Central memory CD8-positive, alpha-beta T cell (primary cell): ENCODE data around the gene PCBP4.
A peak's percentile ranks its signal among the peaks of the same experiment; 100 is the strongest.

Experiments
- ATAC-seq: fragments of 150-1000 bp; cut with Tn5 transposase; replicated peaks from 2 replicates; pipeline ENCODE4 v1.10.0; 2022; ENCODE audit warnings: mild to moderate bottlenecking, moderate FRiP score, moderate number of reproducible peaks; ENCODE audit not compliant: poor library complexity, severe bottlenecking; ENCODE audit errors: extremely low read depth
- DNase-seq, 2 donors: peaks; one replicate each; pipeline ENCODE4 v3.0.0; 2021; ENCODE audit warnings: low spot score in 2 of 2
- H3K27ac Mint-ChIP-seq: one replicate; pipeline ENCODE4 v1.8.0; 2022; ENCODE audit warnings: low read depth, mild to moderate bottlenecking, moderate library complexity, mixed read lengths
- H3K27me3 Mint-ChIP-seq: one replicate; pipeline ENCODE4 v1.8.0; 2022; ENCODE audit warnings: mixed read lengths
- H3K36me3 Mint-ChIP-seq: one replicate; pipeline ENCODE4 v1.8.0; 2022; ENCODE audit warnings: mild to moderate bottlenecking, moderate library complexity, mixed read lengths; ENCODE audit not compliant: insufficient read depth
- H3K4me1 Mint-ChIP-seq: one replicate; pipeline ENCODE4 v1.8.0; 2022; ENCODE audit warnings: mixed read lengths
- H3K4me3 Mint-ChIP-seq: one replicate; pipeline ENCODE4 v1.8.0; 2022; ENCODE audit warnings: mild to moderate bottlenecking, moderate library complexity, mixed read lengths
- H3K9me3 Mint-ChIP-seq: one replicate; pipeline ENCODE4 v1.8.0; 2022; ENCODE audit warnings: mixed read lengths

PCBP4 gene

DNA sequence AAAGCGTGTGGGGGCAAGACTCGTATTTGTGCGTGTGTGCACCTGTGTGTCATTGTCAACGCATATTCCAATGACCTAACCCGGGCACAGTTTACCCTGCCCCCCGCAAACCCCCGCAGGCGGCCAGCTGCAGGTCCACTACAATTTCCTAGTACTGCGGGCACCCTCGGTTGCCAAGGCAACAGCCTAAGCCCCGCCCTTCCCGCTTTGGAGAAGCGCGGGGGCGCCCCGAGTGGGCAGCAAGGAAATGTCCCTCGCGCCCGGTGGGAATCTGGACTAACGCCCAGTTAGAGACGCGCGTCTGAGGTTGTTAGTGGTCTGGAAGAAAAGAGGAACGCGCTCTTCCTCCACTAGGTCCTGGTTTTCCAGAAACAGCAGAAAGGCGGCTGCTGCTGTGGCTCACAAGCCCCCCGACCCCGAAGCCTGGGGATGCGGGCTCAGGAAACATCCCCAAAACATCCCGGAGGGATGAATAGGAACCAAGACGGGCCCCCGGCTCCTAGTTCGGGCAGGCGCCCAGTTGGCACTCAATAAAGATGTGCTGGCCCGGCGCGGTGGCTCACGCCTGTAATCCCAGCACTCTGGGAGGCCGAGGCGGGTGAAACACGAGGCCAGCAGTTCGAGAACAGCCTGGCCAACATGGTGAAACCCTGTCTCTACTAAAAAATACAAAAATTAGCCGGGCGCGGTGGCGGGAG is 8.7 kb upstream of the PCBP4 start:
- ATAC-seq (no peak), DNase-seq (no peak)
- Mint-ChIP-seq H3K9me3 (no peaks in the 10 kb centered on the region), H3K27ac (peak overlapping the region; percentile 78), H3K4me1 (peaks cover 36% of the 10 kb centered on the region), H3K27me3 (no peaks in the 10 kb centered on the region), H3K36me3 (peaks cover 18% of the 10 kb centered on the region), H3K4me3 (peak overlapping the region; percentile 84)

DNA sequence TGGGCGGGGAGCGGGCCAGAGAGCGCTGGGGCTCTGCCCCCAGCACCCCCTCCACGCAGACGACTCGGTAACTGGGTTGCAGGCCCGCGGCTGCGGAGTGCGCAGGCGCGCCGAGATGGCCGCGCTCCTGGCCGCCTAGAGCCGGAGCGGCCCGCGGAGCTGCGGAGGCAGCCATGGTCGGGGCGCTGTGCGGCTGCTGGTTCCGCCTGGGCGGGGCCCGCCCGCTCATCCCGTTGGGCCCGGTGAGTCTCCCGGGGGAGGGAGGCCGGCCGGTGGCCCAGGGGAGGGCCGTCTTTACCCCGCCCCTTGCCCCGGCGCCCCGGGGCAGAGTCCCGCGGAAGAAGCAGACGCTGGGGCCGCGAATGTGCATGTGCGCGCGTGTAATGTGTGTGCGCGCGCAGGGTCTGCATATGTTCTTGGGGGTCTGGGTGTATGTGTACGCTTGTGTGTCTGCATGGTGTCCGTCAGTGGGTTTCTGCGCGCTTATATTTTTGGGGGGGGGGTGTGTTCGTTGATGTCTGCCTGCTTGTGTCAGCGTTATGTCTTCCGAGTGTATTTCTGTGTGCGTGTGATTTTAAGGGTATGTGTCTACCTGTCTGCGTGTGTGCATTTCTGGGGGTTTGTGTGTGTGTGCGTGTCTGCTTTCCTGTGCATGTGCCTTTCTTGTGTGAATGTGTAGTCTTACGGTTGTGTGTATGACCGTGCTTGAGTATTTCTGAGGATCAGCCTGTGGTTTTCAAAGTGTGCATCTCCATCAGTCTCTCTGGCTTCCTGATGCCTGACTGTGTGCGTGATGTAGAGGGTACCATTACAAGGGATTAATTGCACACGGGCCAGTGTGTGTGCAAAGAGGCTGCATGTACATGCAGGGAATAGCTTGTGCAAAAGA is 8.0 kb upstream of the PCBP4 start, which contains the start of gene ABHD14A:
ABHD14A (plus strand) TSS at position 102 of the 889 bp plus-strand sequence; CDS start at position 174, 72 bp downstream.
- Mint-ChIP-seq H3K4me1 (peaks cover 37% of the 10 kb centered on the region), H3K4me3 (peak within 1 kb of the TSS; percentile 84), H3K36me3 (peaks cover 18% of the 10 kb centered on the region), H3K27me3 (no peaks in the 10 kb centered on the region), H3K27ac (peak within 1 kb of the TSS; percentile 95), H3K9me3 (no peaks in the 10 kb centered on the region)
- ATAC-seq (peak; percentile 65), DNase-seq (peak; percentile 50 to 54)

DNA sequence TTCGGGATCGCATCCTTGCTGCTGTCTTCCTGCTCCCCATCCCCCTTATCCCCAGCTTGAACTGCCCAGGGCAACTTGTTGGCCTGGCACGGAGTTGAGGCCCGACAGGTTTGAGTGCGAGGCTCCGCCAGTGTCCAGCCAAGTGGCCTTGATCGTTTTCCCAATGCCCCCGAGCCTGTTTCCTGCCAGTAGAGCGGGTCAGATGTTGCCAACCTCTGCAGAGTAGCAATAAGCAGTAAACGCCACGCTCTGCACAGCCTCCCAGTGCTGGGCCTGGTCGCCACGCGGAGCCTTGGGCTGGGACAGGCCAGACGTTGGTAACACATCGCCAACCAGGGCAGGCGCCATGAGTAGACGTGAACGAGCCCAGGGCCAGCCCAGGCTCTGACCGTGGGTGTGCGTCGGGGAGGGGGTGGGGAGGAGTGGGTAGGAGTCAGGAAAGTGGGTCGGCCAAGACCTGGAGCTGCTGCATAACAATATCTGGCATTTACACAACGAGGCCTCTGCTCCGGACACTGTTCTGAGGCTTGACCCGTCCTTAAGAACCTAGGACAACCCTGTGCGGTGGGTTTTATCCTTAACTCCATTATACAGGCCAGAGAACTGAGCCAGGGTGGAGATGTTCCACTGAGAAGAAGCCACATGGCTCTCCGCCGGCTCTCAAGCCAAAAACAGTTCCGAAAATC is 7.2 kb upstream of the PCBP4 start:
- H3K4me3 Mint-ChIP-seq = peak overlapping the region; percentile 84
- peaks cover 37% of the 10 kb centered on the region for H3K4me1 Mint-ChIP-seq
- no peaks in the 10 kb centered on the region for H3K27me3 Mint-ChIP-seq
- H3K27ac Mint-ChIP-seq = peak overlapping the region; percentile 95
- H3K9me3 Mint-ChIP-seq = no peaks in the 10 kb centered on the region
- ATAC-seq (peak; percentile 10), DNase-seq (no peak)
- peaks cover 12% of the 10 kb centered on the region for H3K36me3 Mint-ChIP-seq

DNA sequence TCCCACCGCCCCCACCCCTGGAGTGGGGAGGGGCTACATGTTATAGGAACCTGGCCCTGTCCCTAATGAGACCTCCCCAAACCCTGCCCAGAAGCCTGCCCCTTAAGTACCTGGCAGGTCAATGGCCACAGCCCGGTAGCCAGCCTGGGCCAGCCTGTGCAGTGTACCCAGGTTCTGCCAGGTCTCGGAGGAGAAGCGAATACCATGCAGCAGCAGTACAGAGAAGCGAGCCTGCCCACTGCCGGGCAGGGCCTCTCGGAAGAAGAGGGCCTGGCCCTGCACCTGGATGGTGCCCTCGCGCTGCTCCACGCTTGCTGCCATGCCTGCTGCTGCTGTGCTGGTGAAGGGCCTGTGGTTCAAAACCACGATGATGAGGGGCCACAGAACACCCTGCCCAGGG is 4.1 kb upstream of the PCBP4 start:
- H3K27me3 Mint-ChIP-seq = no peaks in the 10 kb centered on the region
- DNase-seq = no peak
- ATAC-seq = no peak
- no peak overlapping the region for H3K27ac Mint-ChIP-seq
- H3K4me3 Mint-ChIP-seq = no peak overlapping the region
- peaks cover 10% of the 10 kb centered on the region for H3K36me3 Mint-ChIP-seq
- peaks cover 37% of the 10 kb centered on the region for H3K4me1 Mint-ChIP-seq
- H3K9me3 Mint-ChIP-seq = no peaks in the 10 kb centered on the region

DNA sequence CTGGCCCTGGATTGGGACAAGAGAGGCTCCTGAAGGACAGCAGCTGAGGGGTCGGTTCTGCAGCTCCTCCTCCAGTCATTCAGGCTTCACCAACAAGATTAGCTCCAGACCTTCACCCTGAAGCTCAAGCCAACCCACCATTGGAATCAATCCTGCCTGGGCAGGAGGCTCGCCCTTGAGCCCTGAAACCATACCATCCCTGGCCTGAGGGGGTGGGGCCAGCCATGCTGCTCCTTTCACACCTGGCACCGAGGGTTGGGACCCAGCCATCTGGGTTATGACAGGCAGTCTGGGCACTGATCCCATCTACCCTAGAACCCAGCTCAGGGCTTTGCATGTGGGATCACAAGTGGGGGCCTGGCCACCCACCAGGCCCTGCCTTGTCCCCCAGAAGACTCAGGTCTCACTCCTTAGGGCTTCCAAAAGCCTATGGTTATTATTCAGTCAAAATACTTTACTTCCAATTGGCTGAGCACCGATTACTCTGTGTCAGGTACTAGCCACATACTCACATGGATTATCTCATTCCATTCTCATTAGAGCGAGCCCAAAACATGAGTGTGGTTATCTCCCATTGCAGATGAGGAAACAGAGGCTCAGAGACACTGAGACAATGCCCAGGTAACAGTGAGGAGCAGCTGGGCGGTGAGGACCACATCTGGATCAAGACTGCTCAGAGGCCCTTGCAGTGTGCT is 3.5 kb upstream of the PCBP4 start:
- Mint-ChIP-seq H3K27me3 (no peaks in the 10 kb centered on the region), H3K36me3 (peaks cover 11% of the 10 kb centered on the region), H3K27ac (no peak overlapping the region), H3K9me3 (no peaks in the 10 kb centered on the region), H3K4me1 (peaks cover 38% of the 10 kb centered on the region), H3K4me3 (no peak overlapping the region)
- DNase-seq (no peak), ATAC-seq (no peak)

DNA sequence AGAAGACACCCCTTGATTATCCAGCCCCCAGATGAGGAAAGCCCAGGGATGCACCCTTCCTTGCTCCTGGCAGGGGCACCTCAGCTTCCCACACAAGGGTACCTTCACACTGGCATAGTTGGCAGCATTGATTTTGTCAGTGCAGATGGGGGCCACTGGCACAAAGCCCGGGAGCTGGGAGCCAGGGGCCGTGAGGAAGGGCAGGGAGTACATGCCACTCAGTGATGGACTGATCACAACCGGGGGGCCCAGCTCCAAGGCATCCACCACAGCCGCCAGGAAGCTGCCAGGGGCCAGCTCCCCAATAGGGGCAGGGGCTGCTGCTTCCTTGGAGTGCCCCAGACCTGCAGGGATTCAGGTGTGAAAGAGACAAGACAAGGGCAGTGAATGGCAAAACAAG is 2.6 kb upstream of the PCBP4 start:
- Mint-ChIP-seq H3K36me3 (peaks cover 11% of the 10 kb centered on the region), H3K27me3 (no peaks in the 10 kb centered on the region), H3K4me1 (peaks cover 40% of the 10 kb centered on the region), H3K4me3 (no peak overlapping the region), H3K9me3 (no peaks in the 10 kb centered on the region), H3K27ac (no peak overlapping the region)
- no peak for ATAC-seq
- no peak for DNase-seq

DNA sequence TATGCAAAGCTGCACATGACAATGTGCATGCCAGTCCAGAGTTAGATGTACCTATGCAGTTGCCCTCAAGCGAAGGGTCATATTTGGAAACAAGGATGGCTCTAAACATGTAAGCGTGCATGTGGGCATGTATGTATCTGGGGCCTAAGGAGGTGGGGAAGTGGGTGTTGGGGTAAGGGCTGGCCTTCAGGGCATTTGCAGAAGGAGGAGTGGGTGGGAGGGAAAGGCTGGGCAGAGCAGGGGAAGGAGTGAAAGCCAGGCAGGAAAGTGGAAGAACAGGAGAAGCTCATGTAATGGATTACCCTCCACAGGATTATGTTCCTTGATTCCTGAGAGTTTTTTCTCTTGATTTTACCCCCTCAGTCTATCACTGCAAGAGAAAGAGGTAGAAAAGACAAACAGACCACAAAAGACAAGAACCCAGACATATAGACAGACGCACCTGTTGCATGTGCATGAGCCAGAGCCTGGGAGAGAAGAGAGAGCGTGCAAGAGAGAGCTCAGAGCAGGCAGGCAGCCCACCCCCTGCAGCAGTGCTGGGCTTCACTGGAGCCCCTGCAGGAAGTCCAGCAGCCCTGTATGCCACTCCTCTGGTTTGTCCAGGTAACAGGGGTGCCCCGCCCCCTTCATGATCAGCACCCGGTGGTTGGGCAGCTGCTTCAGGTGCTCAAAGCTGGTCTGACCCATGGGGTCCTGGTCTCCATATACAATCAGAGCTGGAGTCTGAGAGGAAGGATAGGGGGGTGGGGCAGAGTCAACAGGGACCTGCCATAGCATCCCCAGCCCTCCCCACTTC is 1.8 kb upstream of the PCBP4 start:
- Mint-ChIP-seq H3K27ac (no peak overlapping the region), H3K27me3 (no peaks in the 10 kb centered on the region), H3K4me1 (peaks cover 42% of the 10 kb centered on the region), H3K36me3 (peaks cover 11% of the 10 kb centered on the region), H3K9me3 (no peaks in the 10 kb centered on the region), H3K4me3 (peak overlapping the region; percentile 87)
- ATAC-seq (no peak), DNase-seq (no peak)

DNA sequence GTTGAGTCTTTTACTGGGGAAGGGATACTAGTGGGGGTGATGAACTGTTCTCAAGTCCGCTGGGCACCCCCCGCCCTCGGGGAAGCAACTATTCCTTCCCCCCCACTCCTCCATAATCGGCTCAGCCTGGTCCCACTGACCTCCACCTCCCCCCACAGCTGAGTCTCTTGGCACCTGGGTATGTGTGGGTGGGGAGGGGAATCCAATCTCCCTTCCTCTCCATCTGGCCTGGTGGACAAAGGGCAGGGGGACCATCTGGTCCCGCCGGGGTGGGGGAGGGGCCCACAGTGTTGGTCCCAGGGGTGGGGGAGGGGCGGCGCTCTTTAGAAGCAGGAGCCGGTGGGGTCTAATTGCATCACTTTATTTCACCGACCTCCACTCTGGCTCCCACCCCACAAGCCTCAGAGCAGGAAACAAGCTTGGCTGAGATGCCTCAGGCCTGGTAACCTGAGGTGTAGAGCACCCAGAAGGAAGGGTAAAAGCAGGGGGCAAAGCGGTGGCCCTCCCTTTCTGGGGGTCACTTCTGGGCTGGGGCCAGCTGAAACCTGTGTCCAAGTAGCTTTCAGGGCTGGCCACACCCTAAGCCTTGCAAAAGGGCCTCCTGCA is 1.0 kb upstream of the PCBP4 start:
- no peaks in the 10 kb centered on the region for H3K27me3 Mint-ChIP-seq
- H3K4me1 Mint-ChIP-seq = peaks cover 35% of the 10 kb centered on the region
- H3K9me3 Mint-ChIP-seq = no peaks in the 10 kb centered on the region
- H3K4me3 Mint-ChIP-seq = peak overlapping the region; percentile 87
- peaks cover 3% of the 10 kb centered on the region for H3K36me3 Mint-ChIP-seq
- H3K27ac Mint-ChIP-seq = peak overlapping the region; percentile 93
- DNase-seq (no peak), ATAC-seq (no peak)

DNA sequence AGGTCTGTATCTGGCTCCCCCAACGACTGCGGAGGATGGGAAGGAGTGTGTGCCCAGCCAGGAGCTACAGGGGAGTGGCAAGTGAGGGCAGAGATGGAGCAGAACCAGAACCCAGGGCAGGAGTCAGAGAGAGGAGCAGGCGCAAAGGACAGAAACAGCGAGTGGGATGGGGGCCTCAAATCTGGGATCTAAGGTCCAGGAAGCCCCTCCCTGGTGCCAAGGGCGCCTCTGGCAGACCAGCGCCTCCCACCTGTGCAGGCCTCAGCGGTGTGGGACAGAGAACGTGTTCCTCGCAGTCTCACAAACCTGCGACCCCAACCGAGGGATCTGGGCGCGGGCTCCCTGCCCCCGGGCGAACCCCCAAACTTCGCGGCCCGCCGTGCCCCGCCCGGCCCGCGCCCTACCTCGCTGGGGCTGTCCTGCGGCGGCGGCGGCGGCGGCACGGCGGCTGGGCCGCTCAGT is 301 bp downstream of the PCBP4 start:
- H3K4me3 Mint-ChIP-seq = peak overlapping the region; percentile 87
- peak; percentile 57 for ATAC-seq
- H3K27me3 Mint-ChIP-seq = no peaks in the 10 kb centered on the region
- DNase-seq = no peak
- H3K9me3 Mint-ChIP-seq = no peaks in the 10 kb centered on the region
- peak overlapping the region; percentile 35 for H3K27ac Mint-ChIP-seq
- peaks cover 3% of the 10 kb centered on the region for H3K36me3 Mint-ChIP-seq
- peaks cover 35% of the 10 kb centered on the region for H3K4me1 Mint-ChIP-seq

DNA sequence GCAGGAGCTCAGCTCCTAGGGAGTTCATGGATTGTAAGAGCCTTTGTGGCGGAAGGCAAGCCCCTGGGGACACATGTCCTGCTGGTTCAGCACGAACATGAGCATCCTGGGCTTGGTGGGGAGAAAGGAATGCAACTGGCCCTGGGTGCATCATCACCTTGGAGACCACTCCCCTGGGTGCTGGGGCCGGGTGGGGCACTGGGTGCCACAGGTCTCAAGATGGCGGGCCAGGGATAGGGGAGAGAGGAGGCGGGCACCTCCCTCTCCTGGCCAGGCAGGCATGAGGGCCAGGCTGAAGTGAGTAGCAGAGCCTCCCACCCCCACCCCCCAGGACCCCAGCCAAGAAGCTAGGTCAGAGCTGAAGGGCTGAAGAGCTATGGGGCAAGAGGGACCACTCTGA is 768 bp downstream of the PCBP4 start:
- Mint-ChIP-seq H3K27me3 (no peaks in the 10 kb centered on the region), H3K4me1 (peaks cover 34% of the 10 kb centered on the region), H3K4me3 (peak overlapping the region; percentile 87), H3K9me3 (no peaks in the 10 kb centered on the region), H3K27ac (peak overlapping the region; percentile 35), H3K36me3 (peaks cover 3% of the 10 kb centered on the region)
- DNase-seq = no peak
- ATAC-seq = no peak

DNA sequence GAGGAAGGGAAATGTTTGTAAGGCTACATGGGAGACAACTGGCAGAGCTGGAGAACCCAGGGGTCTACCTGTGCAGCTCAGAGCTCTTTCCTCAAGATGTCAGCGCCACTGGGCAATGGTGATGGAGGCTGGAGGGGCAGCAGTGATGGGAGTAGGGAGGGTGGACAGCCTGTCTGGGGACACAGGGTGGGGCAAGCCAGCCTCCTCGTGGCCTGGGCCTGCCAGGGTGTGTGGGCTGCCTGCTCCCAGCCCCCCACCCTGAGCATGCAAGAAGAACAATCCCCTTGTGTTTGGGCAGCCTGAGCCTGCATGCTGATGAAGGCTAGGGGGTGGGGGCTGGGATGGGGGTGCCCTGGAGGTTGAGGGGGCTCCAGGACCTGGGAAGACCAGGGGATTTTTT is 1.2 kb downstream of the PCBP4 start:
- DNase-seq (no peak), ATAC-seq (no peak)
- Mint-ChIP-seq H3K4me3 (peak overlapping the region; percentile 87), H3K27ac (peak overlapping the region; percentile 35), H3K4me1 (peaks cover 30% of the 10 kb centered on the region), H3K36me3 (peaks cover 3% of the 10 kb centered on the region), H3K9me3 (no peaks in the 10 kb centered on the region), H3K27me3 (no peaks in the 10 kb centered on the region)
